ENCODE data around the gene CCDC117.

CCDC117 gene

DNA sequence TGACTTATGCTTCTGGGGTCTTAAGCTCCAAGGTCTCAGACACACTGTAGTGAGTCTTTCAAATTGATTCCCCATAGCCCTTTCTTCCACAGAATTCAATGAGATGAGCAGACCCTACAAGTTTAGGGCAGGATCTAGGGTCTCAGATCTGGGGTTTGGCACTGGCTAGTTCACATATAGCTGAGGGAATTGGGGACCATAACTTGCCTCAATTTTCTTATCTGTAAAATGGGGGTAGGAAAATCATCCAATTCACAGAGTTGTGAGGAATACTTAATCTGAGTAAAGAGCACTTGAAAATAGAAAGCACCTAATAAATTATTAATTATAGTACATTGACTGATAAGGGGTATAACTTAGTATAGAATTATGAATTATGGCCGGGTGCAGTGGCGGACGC, 5.9 kb upstream of the CCDC117 start:
- Histone ChIP-seq H3K4me1 (no peaks in the 10 kb centered on the region), H3K36me3 (no peaks in the 10 kb centered on the region), H3K9me3 (replicated peaks in 1 of 11) (peaks cover 8 to 18% (median 10%) of the 10 kb centered on the region in 11 experiments; a peak in 18 of 22 replicates), H3K27ac (no peak overlapping the region), H3K9ac (no peak overlapping the region), H4K20me1 (no peaks in the 10 kb centered on the region), H3K4me2 (no peak overlapping the region), H3K27me3 (no peaks in the 10 kb centered on the region), H3K4me3 (no peak overlapping the region)
- TF ChIP-seq Cebpa-rat (IDR thresholded peaks at IDR 0.05), result no peak

DNA sequence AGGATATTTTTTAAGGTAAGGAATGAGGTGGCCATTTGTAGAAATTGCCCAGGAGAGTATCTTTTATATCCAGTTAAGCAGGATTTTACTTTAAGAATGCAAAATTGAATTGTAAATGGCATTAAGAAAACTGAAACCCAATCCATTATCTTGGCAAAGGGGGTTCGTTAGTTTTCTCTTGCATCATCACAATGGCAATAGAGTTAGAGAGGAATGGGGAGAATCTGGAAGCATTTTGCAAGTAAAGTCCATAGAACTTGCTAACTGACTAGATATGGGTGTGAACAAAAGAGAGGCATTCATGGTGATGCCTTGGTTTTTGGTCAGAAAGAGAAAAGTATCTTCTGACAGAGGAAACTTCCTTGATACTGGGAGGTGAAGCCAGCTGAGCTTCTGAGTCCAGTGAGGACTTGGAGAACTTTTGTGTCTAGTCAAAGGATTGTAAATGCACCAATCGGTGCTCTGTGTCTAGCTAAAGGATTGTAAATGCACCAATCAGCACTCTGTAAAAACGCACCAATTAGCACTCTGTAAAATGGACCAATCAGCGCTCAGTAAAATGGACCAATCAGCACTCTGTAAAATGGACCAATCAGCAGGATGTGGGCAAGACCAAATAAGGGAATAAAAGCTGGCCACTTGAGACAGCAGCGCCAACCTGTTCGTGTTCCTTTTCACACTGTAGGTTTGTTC, 3.6 kb upstream of the CCDC117 start:
- no peaks in the 10 kb centered on the region for H3K36me3 ChIP-seq
- no peak for TF ChIP-seq Cebpa-rat (IDR thresholded peaks at IDR 0.05)
- H3K9me3 ChIP-seq (replicated peaks in 1 of 11), result peaks cover 8 to 14% (median 10%) of the 10 kb centered on the region in 11 experiments; a peak in 18 of 22 replicates
- H4K20me1 ChIP-seq, result peaks cover 0 to 3% (median 0%) of the 10 kb centered on the region in 11 experiments; a peak in 7 of 22 replicates
- peaks cover under 1 to 5% (median 2%) of the 10 kb centered on the region in 10 experiments; a peak in 18 of 20 replicates for H3K4me1 ChIP-seq
- H3K9ac ChIP-seq, result no peak overlapping the region
- no peak overlapping the region for H3K27ac ChIP-seq
- H3K4me3 ChIP-seq, result no peak overlapping the region
- no peak overlapping the region for H3K4me2 ChIP-seq
- H3K27me3 ChIP-seq, result no peaks in the 10 kb centered on the region

DNA sequence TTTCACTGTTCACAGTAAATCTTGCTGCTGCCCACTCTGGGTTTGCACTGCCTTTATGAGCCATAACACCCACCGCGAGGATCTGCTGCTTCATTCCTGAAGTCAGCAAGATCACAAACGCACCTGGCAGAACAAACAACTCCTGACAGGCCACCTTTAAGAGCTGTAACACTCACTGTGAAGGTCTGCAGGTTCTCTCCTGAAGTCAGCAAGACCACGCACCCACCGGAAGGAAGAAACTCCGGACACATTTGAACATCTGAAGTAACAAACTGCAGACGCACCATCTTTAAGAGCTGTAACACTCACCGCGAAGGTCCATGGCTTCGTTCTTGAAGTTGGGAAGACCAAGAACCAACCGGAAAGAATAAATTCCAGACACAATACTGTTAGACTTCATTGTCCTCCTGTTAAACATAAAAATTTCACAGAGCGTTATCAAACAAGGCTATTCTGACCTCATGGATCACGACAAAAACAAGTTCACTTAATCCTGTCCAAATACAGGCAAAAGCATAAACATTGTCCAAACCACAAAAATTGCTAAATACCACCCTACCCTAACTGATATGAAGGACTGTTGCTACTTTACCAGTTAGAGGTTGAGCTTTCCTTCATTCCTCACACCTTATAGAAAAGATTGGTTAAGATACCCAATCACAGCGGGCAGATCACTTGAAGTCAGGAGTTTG, 3.0 kb upstream of the CCDC117 start:
- peaks cover 8 to 12% (median 9%) of the 10 kb centered on the region in 10 experiments for H3K4me1 ChIP-seq
- H3K4me3 ChIP-seq, result no peak overlapping the region
- peaks cover 8 to 14% (median 10%) of the 10 kb centered on the region in 11 experiments; a peak in 18 of 22 replicates for H3K9me3 ChIP-seq (replicated peaks in 1 of 11)
- no peak overlapping the region for H3K4me2 ChIP-seq
- H4K20me1 ChIP-seq, result peaks cover 0 to 9% (median 2%) of the 10 kb centered on the region in 11 experiments; a peak in 9 of 22 replicates
- no peak for TF ChIP-seq Cebpa-rat (IDR thresholded peaks at IDR 0.05)
- no peak overlapping the region for H3K9ac ChIP-seq
- peaks cover 2 to 6% (median 4%) of the 10 kb centered on the region in 11 experiments; a peak in 18 of 22 replicates for H3K36me3 ChIP-seq
- H3K27me3 ChIP-seq, result no peaks in the 10 kb centered on the region
- no peak overlapping the region for H3K27ac ChIP-seq

DNA sequence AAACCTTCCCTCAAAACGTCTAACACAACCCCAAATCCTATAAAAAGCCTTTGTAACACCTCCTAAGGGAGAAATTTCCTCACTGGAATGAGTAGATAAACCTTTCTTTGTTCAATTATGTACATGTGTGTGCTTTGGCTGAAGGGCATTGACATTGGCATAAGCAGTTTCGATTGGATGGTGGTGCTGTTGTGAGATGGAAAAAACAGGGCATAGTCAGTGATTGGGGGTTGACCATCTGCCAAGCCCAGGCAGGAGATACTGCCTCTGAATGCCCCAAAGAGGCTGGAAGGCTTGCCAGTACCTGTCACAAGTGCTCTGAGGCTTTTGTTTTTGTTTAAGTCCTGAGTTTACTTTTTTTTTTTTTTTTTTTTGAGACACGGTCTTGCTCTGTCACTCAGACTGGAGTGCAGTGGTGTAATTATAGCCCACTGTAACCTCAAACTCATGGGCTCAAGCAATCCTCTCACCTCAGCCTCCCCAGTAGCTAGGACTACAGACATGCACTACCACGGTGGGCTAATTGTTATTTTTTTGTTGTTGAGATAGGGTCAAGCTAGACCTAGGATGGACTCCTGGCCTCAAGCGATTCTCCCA, 1.2 kb upstream of the CCDC117 start:
- Histone ChIP-seq H3K9ac (no peak overlapping the region), H3K4me3 (no peak overlapping the region), H3K4me2 (no peak overlapping the region), H4K20me1 (peaks cover 0 to 25% (median 19%) of the 10 kb centered on the region in 11 experiments; a peak in 16 of 22 replicates), H3K4me1 (peaks cover 18 to 26% (median 20%) of the 10 kb centered on the region in 10 experiments), H3K27ac (no peak overlapping the region), H3K9me3 (replicated peaks in 1 of 11) (peaks cover 8 to 14% (median 10%) of the 10 kb centered on the region in 11 experiments; a peak in 18 of 22 replicates), H3K27me3 (no peaks in the 10 kb centered on the region), H3K36me3 (peaks cover 20 to 24% (median 22%) of the 10 kb centered on the region in 11 experiments)
- TF ChIP-seq Cebpa-rat (IDR thresholded peaks at IDR 0.05), result no peak

DNA sequence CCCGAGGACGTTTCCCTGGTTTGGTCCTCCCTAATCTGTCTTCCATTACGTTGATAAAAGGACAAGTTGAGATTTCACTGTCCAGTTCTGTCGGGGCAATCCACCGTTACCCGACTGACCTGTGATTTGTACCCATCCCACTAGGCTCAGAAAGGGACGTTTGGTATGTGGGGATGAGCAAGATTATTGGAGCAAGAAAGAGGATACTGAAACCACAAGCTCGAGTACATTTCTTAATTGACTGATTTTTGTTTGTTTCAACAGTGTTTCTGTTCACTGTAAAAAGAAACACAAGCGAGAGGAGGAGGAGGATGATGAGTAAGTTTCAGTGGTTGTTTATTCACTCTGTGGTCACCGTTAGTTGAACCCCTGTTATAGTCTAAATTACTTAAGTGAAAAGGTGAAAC, 969 bp downstream of the CCDC117 start:
- Histone ChIP-seq H3K4me2 (peak overlapping the region; percentile 56 to 86 (median 80)), H3K36me3 (peaks cover 41 to 46% (median 43%) of the 10 kb centered on the region in 11 experiments), H3K9ac (peak overlapping the region; percentile 92 to 99 (median 98)), H3K4me1 (peaks cover 18 to 43% (median 23%) of the 10 kb centered on the region in 10 experiments), H3K27me3 (no peaks in the 10 kb centered on the region), H3K9me3 (replicated peaks in 1 of 11) (peaks cover 8 to 14% (median 10%) of the 10 kb centered on the region in 11 experiments; a peak in 18 of 22 replicates), H3K27ac (peak overlapping the region; percentile 93 to 99 (median 97); a peak in 21 of 22 replicates), H4K20me1 (peaks cover 0 to 47% (median 41%) of the 10 kb centered on the region in 11 experiments; a peak in 18 of 22 replicates), H3K4me3 (peak overlapping the region; percentile 72 to 96 (median 84))
- no peak for TF ChIP-seq Cebpa-rat (IDR thresholded peaks at IDR 0.05)

DNA sequence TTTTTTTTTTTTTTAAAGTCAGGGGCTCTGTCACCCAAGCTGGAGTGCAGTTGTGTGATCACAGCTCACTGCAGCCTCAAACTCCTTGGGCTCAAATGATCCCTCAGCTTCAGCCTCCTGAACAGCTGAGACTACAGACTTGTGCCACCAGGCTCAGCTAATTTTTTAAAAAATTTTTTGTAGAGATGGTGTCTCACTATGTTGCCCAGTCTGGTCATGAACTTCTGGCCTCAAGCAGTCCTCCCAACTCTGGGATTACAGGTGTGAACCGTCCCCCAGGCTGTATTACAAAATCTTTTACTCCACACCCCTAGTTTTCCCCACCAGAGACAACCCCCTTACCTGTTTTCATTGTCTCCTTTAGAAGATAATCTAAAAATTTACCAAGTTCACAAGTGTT, 1.9 kb downstream of the CCDC117 start:
- H3K9ac ChIP-seq, result peak overlapping the region; percentile 92 to 99 (median 98); a peak in 19 of 22 replicates
- peaks cover 49 to 55% (median 52%) of the 10 kb centered on the region in 11 experiments for H3K36me3 ChIP-seq
- H3K4me2 ChIP-seq, result peak overlapping the region; percentile 56 to 86 (median 80)
- peak overlapping the region in 9 of 11 experiments; percentile 96 to 99 (median 97); a peak in 13 of 22 replicates for H3K27ac ChIP-seq
- H4K20me1 ChIP-seq, result peaks cover 4 to 56% (median 50%) of the 10 kb centered on the region in 11 experiments; a peak in 18 of 22 replicates
- no peak for TF ChIP-seq Cebpa-rat (IDR thresholded peaks at IDR 0.05)
- H3K4me3 ChIP-seq, result peak overlapping the region; percentile 72 to 96 (median 84); a peak in 16 of 20 replicates
- H3K4me1 ChIP-seq, result peaks cover 18 to 48% (median 26%) of the 10 kb centered on the region in 10 experiments
- no peaks in the 10 kb centered on the region for H3K27me3 ChIP-seq
- H3K9me3 ChIP-seq (replicated peaks in 1 of 11), result peaks cover 0 to 5% (median 2%) of the 10 kb centered on the region in 11 experiments; a peak in 15 of 22 replicates

DNA sequence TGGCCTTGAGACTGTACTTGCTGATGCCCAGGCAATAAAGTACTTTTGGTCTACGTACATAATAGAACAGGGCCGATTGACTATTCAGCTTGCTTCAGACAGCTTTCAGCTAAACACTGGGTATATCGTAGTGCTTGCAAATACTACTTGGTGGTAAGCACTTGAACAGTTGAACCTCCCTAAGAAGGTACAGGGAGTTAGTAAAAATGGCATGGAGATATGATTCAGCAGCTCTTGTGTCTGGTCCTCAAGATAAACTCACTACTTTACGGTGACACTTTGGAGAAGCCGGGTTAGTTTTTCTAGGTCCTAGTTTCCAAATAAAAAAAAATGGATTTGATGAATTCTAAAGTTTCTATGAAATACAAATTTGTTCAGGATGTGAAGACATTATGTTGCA, 7.3 kb downstream of the CCDC117 start:
- no peak overlapping the region for H3K4me2 ChIP-seq
- no peak overlapping the region for H3K4me3 ChIP-seq
- no peaks in the 10 kb centered on the region for H3K27me3 ChIP-seq
- H3K9me3 ChIP-seq (replicated peaks in 1 of 11), result no peaks in the 10 kb centered on the region
- H3K27ac ChIP-seq, result no peak overlapping the region
- H3K9ac ChIP-seq, result no peak overlapping the region
- H4K20me1 ChIP-seq, result peaks cover 10 to 97% (median 76%) of the 10 kb centered on the region in 11 experiments; a peak in 19 of 22 replicates
- no peak for TF ChIP-seq Cebpa-rat (IDR thresholded peaks at IDR 0.05)
- H3K36me3 ChIP-seq, result peaks cover 93 to 100% (median 98%) of the 10 kb centered on the region in 11 experiments
- H3K4me1 ChIP-seq, result peaks cover 4 to 37% (median 17%) of the 10 kb centered on the region in 10 experiments

DNA sequence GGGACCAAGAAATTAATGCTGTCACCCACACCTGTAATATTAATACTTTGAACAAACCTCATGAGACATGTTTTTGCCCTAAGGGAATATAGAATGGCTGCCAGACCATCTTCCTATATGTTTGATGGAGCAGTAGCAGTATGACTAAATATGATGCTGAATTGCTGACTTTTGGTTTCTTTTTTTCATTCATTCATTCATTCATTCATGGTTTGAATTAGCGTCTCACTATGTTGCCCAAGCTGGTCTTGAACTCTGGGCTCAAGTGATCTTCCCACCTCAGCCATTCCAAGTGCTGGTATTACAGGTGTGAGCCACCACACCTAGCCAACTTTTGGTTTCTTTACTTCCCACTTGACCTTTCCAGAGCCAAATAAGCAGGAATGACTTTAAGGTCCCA, 7.8 kb downstream of the CCDC117 start:
- Histone ChIP-seq H3K27me3 (no peaks in the 10 kb centered on the region), H3K4me3 (no peak overlapping the region), H3K4me1 (peaks cover 0 to 32% (median 13%) of the 10 kb centered on the region in 10 experiments; a peak in 15 of 20 replicates), H3K4me2 (no peak overlapping the region), H3K9me3 (replicated peaks in 1 of 11) (no peaks in the 10 kb centered on the region), H3K9ac (no peak overlapping the region), H4K20me1 (peaks cover 10 to 98% (median 74%) of the 10 kb centered on the region in 11 experiments; a peak in 19 of 22 replicates), H3K27ac (no peak overlapping the region), H3K36me3 (peaks cover 93 to 100% (median 98%) of the 10 kb centered on the region in 11 experiments)
- TF ChIP-seq Cebpa-rat (IDR thresholded peaks at IDR 0.05), result no peak

All from BLaER1 treated with 17β-estradiol and CSF1 and Interleukin-3, amounts not matched to agents 10 nM and 100 nM (cell line).